ELR (cell line): Measurements from ENCODE around the gene CABS1.

Experiments
- DNase-seq: peaks from one replicate; pipeline ENCODE4 v3.0.0-alpha.2; 2015; ENCODE audit warnings: low read depth

Gene CABS1

GRCh38 chr4:70334681-70335080 lies at the start of gene CABS1:
Gene CABS1, plus strand, starts transcription at chr4:70334981. Its CDS starts 59 bp downstream, at chr4:70335040.
- peak; percentile 18 for DNase-seq

DNA sequence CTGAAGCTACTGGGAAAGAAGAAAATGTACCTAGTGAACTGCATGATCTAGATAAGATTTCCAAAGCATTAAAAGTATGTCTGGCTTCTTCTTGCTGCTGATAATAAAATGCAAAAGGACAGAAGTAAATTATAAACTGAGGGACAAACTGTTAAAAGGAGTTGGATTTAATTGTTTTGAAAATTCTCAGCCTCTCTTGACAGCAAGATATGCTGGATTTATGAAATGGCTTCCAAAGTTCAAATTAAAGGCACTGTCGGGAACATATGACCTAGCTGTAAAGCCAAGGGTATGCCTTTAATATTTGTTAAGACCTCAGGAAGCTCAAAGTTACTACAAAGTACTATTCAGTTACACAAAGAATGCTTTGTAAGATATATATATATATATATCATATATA lies 46.1 kb upstream of the CABS1 start:
- DNase-seq: no peak

DNA sequence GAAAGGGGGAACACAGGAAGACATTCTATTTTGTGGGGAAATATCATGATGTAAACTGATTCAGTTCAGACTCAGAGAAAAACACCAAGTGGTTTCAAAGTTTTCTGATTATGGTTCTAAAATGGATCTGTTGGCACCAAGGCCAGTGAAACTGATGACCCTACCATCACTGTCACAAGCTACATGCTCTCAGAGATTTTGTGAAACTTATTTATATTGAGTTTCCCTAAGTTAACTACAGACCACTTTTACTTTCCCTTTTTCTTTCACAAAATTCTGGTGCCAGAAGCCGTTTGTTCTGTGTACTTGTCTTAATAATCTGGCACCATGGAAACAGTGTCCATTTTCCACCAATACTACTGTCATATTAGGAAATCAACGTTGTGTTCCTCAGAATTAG lies 43.4 kb upstream of the CABS1 start:
- no peak for DNase-seq

GRCh38 chr4:70297576-70297975 lies 37.2 kb upstream of the CABS1 start:
- DNase-seq: no peak

- DNase-seq: no peak
Measured at GRCh38 chr4:70298051-70298450, 36.7 kb upstream of the CABS1 start.

DNA sequence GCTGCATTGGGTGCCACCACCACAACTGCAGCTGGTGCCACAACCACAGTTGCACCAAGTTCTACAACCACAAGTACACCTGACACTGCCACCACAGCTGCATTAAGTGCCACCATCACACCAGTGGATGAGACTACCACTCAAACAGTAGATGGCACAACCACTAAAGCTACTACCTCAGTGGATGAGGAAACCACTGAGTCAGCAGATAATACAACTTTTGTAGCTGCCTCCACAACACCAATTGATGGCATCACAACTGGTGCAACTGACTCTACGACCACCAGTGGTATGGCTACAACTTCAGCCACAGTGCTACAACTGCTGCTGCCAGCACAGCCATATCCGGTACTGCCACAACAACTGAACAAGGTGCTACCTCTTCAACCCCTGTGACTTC lies 35.1 kb upstream of the CABS1 start:
- DNase-seq: no peak

GRCh38 chr4:70300215-70300614 lies 34.6 kb upstream of the CABS1 start:
- no peak for DNase-seq

- no peak for DNase-seq
Measured at GRCh38 chr4:70303090-70303489, 31.7 kb upstream of the CABS1 start.

GRCh38 chr4:70305601-70306000 lies 29.2 kb upstream of the CABS1 start:
- DNase-seq: no peak

DNA sequence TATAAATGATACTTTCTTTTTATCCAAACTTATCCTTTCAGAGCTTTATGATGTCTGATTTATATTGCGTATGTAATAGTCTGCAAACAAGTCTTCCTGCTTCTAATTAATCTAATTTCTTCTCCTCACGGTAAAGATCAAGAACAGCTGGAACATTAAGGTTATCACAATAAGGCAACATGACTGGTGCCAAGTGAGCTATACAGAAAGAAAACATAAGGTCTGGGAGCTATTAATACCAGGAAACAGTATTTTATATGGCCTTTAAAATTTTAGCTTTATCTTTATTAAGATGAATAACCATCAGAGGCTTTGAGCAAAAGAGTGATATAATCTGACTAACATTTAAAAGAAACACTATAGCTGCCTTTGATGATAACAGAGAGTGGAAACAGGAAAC lies 28.7 kb upstream of the CABS1 start:
- no peak for DNase-seq

GRCh38 chr4:70313736-70314135 lies 21.0 kb upstream of the CABS1 start:
- no peak for DNase-seq

GRCh38 chr4:70315928-70316327 lies 18.9 kb upstream of the CABS1 start:
- DNase-seq: peak; percentile 2

GRCh38 chr4:70326052-70326451 lies 8.7 kb upstream of the CABS1 start:
- DNase-seq: no peak

DNA sequence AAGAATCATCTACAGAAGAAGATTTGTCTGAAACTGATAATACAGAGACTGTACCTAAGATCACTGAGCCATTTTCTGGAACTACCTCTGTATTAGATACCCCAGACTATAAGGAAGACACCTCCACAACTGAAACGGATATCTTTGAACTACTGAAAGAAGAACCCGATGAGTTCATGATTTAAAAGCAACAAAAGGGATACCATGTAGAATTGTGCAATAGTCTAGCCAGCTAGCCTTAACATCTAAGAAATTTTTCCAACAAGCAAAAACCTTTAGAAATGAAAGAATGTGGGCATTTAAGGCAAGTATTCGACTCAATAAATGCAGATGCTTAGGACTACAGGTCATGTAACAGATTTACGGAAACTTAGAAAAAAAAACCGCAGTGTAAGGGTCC lies 1.3 kb downstream of the CABS1 start:
- DNase-seq: no peak

- DNase-seq: no peak
Measured at GRCh38 chr4:70337886-70338420, 3.2 kb downstream of the CABS1 start.

GRCh38 chr4:70356185-70356584 lies 21.4 kb downstream of the CABS1 start:
- DNase-seq: no peak

DNA sequence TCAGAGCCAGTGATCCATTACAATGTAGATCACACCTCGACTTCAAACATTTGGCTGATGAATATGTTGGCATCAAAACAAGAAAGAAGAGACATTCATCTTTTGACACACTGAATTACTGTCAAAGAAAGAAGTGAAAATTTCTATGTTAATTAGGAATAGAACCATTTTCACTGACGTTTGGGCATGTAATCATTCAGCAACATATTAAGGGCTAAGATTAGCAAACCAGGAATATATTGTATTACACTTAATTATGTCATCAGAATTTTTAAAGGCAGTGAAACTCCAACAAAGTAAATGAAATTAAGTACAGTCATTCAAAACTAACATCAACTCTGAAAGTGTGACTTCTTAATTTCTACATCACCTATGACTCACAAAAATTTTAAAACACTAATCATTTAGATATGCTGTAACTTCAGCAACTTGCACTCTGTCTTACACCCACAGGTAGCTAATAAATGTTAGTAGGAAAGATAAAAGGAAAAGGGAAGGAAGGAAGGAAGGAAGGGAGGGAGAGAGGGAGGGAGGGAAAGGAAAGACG lies 24.4 kb downstream of the CABS1 start:
- DNase-seq: no peak

DNA sequence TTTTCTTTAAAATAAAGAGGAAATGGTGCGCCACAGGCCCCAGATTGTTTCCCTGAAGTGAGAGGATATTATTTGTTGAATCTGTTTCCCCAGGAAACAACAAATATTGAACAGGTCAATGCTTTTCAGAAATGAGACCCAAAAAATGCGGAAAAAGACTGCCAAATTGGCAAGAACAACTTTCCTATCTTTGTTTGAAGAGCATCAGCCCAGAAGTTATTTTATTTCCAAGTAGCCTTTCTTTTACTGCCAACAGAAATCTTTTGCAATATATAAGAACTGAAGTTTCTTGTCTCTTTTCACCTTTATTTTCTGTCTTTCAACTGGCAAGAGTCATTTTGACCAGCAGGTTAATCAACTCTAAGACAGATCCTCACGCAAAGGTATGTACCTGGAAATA lies 25.7 kb downstream of the CABS1 start, which contains the start of gene SMR3A:
Gene SMR3A, plus strand, starts transcription at position 301 of the 400 bp plus-strand sequence. CDS start 1,356 bp downstream, outside the sequence.
- no peak for DNase-seq

DNA sequence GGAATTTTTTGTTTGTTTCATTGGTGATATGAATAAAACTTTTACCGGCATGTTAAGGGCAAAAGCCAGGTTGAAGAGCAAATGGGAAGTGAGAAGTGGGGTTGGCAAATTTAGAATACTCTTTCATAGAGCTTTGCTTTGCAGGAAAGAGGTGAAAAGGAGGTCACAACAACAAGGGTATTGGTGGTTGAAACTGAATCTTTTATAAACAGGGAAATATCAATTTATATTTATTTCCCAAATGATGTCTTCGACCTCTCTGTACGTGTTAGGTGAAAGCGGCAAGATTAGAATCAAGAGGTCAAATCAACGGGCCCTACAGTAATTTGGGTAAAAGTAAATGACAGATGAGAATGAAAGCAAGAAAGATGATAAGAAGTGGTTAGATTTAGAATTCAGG lies 29.2 kb downstream of the CABS1 start:
- DNase-seq: no peak

GRCh38 chr4:70365479-70365878 lies 30.7 kb downstream of the CABS1 start:
- DNase-seq: peak; percentile 13

GRCh38 chr4:70367813-70368212 lies 33.0 kb downstream of the CABS1 start:
- no peak for DNase-seq

GRCh38 chr4:70371987-70372386 lies 37.2 kb downstream of the CABS1 start:
- no peak for DNase-seq

DNA sequence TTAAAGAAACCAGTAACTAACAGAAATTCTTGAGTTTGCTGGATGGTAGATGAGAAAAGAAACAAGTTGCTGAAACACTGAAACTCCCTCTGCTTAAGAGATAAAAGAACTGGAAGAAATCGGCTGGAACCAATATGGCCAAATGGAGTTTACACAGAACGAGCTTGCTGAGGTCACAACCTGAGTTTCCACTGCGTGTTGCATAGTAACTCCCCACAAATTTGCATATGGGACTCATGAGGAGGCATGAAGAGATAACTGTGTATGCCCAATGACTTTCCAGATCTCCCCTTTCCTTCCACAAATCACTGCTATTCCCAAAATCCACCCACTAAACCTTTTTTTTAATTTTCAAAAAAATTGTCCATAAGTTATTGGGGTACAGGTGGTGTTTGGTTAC lies 38.0 kb downstream of the CABS1 start:
- no peak for DNase-seq

GRCh38 chr4:70380578-70380977 lies 45.8 kb downstream of the CABS1 start:
- DNase-seq: no peak
